Activated T-cell treated with anti-CD3 and anti-CD28 coated beads, Interleukin-2, amount 50 U/mL, for 48 hours (primary cell): ENCODE results near the gene PIK3R1.
"Not testable (repeated sequence)": the region's sequence is repeated elsewhere in the genome, so short reads cannot be mapped to it uniquely, and the experiment has no call there.

Source experiments
- DNase-seq, 2 experiments: peaks; one replicate each; pipeline ENCODE4 v3.0.0-alpha.2; 2020

The PIK3R1 gene

GRCh38 chr5:68229416-68229815, 13.9 kb downstream of the PIK3R1 start:
- DNase-seq, result no peak

GRCh38 chr5:68230285-68230684, 14.7 kb downstream of the PIK3R1 start:
- no peak for DNase-seq

- no peak for DNase-seq
These were observed 16.0 kb downstream of the PIK3R1 start for GRCh38 chr5:68231414-68232076.

GRCh38 chr5:68232277-68232676, 16.7 kb downstream of the PIK3R1 start:
- no peak for DNase-seq

- DNase-seq, result no peak
These were observed 17.5 kb downstream of the PIK3R1 start for GRCh38 chr5:68233075-68233474.

GRCh38 chr5:68235229-68235628, 19.7 kb downstream of the PIK3R1 start:
- DNase-seq, result not testable (repeated sequence)

- DNase-seq, result no peak
These were observed 22.2 kb downstream of the PIK3R1 start for GRCh38 chr5:68237715-68238114.

- DNase-seq, result peak; percentile 82
These were observed 23.9 kb downstream of the PIK3R1 start for GRCh38 chr5:68239487-68239886.

GRCh38 chr5:68240202-68240601, 24.6 kb downstream of the PIK3R1 start:
- no peak for DNase-seq

- no peak for DNase-seq
These were observed 25.2 kb downstream of the PIK3R1 start for GRCh38 chr5:68240771-68241170.

GRCh38 chr5:68242743-68243142, 27.2 kb downstream of the PIK3R1 start:
- DNase-seq, result no peak

- no peak for DNase-seq
These were observed 27.7 kb downstream of the PIK3R1 start for GRCh38 chr5:68243251-68243650.

GRCh38 chr5:68243681-68244080, 28.1 kb downstream of the PIK3R1 start:
- no peak for DNase-seq

- no peak for DNase-seq
These were observed 29.8 kb downstream of the PIK3R1 start for GRCh38 chr5:68245319-68245718.

GRCh38 chr5:68246802-68247201, 31.2 kb downstream of the PIK3R1 start:
- DNase-seq, result no peak

GRCh38 chr5:68247627-68248026, 32.1 kb downstream of the PIK3R1 start:
- DNase-seq, result no peak

- DNase-seq, result no peak
These were observed 33.3 kb downstream of the PIK3R1 start for GRCh38 chr5:68248896-68249295.

- DNase-seq, result no peak
These were observed 34.0 kb downstream of the PIK3R1 start for GRCh38 chr5:68249520-68249919.

GRCh38 chr5:68250661-68251298, 35.2 kb downstream of the PIK3R1 start:
- no peak for DNase-seq

- DNase-seq, result peak; percentile 72 to 74
These were observed 35.8 kb downstream of the PIK3R1 start for GRCh38 chr5:68251386-68251785.

GRCh38 chr5:68251804-68252522, 36.4 kb downstream of the PIK3R1 start:
- DNase-seq, result no peak

GRCh38 chr5:68252673-68253623, 37.4 kb downstream of the PIK3R1 start:
- peak; percentile 50 to 55 for DNase-seq
